Occipital lobe (tissue), 2 donors: ENCODE measurements around the gene RSAD2. TPM values are rescaled to one million over a fixed set of nuclear protein-coding genes. Genes with fewer than 3 reads are reported as not detected.

Experiments
- DNase-seq: peaks from one replicate; lab custom pipeline; 2025; lab: John Stamatoyannopoulos, UW
- total RNA-seq: library from RNA; depleted of rRNA; stranded (reverse); fragments of >200 nt; gene quantifications from one replicate; pipeline ENCODE4 v1.2.3, GENCODE V29; 2014

Gene RSAD2
- total RNA-seq, 1 donor from 2014 or later = 6.9 TPM

GRCh38 chr2:6905668-6906067 is 28.1 kb downstream of the RSAD2 start:
- no peak for DNase-seq

GRCh38 chr2:6906165-6906741 is 28.7 kb downstream of the RSAD2 start:
- no peak for DNase-seq

- no peak for DNase-seq
Measured at GRCh38 chr2:6908291-6908690, 30.7 kb downstream of the RSAD2 start.

DNA sequence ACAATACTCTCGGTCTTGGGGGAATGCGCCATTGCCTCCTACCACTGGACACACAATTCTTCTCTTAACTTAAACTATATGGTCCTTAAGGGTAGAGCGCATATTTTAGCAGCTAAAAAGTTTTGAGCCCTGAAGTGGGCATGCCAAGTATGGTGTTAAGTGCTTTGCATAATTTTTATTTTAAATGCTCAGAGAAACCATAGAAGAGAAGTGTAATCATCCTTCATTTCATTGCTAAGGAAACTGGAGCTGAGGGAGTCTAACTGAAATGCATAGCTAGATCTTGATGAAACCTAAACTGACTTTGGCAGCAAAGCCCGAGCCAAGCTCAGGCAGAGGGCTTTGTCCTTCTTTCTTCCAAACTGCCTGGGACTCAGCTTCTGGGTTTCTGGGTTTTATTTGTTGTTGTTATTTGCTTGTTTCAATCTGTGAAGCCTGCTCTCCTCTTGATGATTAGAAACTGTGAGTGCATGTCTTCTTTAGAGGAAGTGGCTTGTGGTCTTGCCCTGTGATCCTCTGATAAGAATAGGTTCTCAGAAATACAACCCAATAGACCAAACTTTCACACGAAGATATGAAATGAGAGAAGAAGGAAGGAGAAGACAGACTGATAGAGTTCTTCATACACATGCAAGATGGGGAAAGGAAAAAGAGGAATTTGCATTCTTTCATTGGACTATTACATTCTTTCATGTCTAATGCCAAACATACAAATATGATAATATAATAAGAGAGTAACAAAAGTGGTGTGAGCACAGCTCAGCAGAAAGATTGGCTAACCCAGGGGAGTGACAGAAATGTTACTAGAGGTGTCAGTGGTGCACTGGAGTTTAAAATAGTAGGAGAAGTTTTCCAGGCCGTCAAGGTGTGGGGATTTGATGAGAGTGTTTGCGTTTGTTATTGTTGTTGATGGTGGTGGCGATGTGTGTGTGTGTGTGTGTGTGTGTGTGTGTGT is 32.1 kb downstream of the RSAD2 start:
- DNase-seq = no peak

- no peak for DNase-seq
Measured at GRCh38 chr2:6911721-6912120, 34.1 kb downstream of the RSAD2 start.

GRCh38 chr2:6913415-6914157 is 36.0 kb downstream of the RSAD2 start:
- DNase-seq = no peak

DNA sequence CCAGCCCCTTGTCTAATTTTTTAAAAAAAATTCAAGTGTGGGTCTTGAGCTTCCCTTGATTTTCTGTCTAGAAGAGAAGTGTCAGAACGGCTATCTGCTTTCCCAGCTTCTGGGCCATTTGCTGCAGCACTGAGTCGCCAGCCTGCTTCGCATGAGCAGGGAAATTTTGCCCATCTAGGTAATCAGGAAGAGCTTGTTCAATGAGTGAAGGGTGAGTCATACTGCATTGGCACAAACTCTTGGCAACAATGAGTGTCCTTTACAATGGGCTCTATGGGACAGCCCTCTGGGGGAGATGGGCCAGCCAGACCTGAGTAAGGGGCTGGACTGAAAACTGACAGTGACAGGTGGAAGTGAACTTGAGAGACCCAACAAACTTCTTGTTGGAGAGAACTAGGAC is 37.3 kb downstream of the RSAD2 start:
- DNase-seq = no peak

- no peak for DNase-seq
Measured at GRCh38 chr2:6915399-6915798, 37.8 kb downstream of the RSAD2 start.

- no peak for DNase-seq
Measured at GRCh38 chr2:6916224-6916623, 38.6 kb downstream of the RSAD2 start.

DNA sequence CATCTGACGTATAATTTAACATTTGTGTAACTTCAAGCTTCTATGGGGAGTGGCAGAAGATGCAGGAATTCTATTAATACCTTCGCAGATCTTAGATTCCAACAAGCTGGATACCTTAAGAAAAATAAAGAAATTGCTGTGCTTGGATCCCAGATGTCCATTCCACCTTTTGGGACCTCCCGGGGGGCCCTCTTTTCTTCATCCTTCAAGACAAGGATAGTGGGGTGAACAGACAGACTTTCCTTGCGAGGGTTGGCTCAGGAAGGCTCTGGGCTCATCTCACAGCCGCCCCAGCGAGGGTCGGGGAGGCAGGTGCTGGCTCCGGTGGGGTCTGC is 39.1 kb downstream of the RSAD2 start:
- no peak for DNase-seq

DNA sequence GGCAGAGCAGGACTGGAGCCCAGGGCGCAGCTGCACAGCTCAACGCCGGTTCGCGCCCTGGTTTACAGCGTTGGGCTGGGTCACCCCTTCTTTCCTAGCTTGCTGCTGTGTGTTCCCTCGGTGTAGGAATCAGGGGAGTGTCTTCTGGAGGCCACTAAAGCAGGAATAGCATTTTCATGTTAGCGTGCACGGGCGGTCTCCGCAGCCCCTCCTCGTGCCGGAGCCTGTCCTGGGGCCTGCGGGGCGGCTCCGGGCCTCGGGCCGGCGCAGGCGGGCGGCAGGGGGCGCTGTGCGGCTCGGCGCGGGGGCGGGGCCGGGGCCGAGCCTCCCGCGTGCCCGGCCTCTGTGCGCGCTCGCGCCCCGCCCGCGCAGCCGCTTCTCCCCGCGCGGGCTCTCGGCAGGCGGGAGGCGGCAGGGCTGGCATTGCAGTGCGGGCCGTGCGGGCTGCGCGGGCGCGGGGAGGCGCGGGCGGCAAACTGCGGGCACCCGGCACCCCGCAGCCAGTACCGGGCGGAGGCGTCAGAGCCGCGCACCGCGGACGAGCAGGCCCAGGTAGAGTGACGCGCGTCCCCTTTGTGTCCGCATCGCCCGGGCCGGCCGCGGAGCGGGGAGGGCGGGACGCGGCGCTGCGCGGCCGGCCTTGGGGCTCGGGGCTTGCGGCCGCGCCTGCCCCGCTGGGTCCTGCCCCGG is 39.6 kb downstream of the RSAD2 start, which contains the start of gene RNF144A:
Gene RNF144A, plus strand, starts transcription at position 342 of the 690 bp plus-strand sequence. CDS start 79,515 bp downstream, outside the sequence.
- DNase-seq = peak; percentile 60

GRCh38 chr2:6917761-6918421 is 40.3 kb downstream of the RSAD2 start:
- no peak for DNase-seq

DNA sequence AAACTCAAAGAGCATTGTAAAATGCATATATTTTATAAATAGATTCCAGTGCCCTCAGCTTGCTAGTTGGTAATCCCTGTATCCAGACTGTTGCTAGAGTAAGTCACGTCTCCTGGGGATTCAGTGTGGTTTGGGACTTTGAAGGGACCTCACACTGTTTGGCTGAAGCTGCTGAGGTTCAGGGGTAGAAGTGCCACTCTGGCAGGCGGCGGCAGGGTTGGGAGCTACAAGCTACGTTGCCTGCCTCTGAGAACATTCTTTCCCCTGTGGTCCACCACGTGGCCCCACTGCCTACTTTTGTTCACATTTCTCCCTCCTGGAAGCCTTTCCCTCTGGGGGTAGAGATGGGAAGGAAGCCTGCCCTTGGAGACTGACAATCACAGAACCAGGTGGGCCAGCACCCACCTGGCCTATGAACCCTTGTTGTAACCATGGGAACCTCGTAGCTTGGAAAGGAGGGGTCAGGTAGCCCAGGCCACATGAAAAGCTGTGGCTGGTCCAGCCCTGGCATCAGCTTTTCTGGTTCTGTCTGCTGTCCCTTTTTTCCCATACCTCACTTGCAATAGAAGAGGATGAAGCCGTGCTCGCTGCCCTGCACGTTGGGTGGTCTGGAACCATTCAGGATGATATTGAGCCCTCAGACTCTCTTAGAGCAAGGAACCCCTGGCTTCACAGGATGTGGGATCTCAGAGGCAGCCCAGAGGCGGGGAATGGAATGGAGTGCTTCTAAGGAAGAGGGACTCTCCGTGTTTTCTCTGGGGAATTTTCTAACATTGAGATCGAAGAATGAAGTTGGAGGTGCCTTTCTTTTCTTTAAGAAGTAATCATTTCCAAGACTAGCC is 42.5 kb downstream of the RSAD2 start:
- DNase-seq = no peak

GRCh38 chr2:6920743-6921064 is 43.1 kb downstream of the RSAD2 start:
- no peak for DNase-seq

DNA sequence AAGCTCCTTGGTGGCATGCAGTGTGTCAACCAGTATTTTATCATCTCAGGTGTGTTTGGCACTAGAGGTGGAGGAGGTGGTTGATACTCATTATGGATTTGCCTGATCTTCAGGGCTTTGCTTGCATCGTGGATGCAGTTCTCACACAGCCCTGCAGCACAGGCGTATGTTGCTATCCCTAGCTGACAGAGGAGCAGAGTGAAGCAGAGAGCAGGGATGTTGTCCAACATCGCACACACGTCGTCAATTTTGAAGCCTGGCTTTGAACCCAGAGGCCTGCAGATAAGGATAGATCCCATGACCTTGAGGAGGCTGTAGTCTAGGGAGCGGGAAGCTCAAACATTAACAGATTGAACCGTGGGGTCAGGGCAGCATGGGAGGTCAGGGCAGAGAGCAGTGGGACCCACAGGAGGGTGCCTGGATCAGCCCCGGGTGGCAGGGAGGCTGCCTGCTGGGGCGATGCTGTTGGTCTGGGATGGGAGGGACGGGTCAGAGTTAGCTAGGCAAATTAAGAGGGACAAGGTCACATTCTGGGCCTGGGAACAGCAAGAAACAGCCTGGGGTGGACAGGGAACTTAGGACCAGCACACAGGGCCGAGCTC is 43.8 kb downstream of the RSAD2 start:
- DNase-seq = no peak

- no peak for DNase-seq
Measured at GRCh38 chr2:6922201-6922656, 44.7 kb downstream of the RSAD2 start.

DNA sequence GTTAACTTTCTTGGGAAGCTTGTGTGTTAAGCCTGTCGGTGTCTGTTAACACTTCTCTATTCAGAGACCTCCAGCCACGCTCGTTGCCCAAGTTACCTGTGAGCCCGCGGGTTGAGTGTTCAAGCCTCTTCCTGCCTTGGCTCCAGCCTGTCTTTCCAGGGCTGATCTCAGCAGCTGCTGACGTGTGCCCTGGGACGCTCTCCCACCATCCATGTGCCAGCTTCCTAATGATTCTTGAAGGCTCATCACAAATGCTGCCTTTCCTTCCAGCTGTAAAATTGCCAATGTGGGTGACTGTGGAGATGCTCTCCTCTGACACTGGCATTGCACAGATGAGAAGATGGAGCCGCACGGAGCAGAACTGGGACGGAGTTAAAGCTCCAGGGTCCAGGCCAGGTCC is 45.7 kb downstream of the RSAD2 start:
- DNase-seq = no peak

GRCh38 chr2:6924101-6924923 is 46.7 kb downstream of the RSAD2 start:
- no peak for DNase-seq

DNA sequence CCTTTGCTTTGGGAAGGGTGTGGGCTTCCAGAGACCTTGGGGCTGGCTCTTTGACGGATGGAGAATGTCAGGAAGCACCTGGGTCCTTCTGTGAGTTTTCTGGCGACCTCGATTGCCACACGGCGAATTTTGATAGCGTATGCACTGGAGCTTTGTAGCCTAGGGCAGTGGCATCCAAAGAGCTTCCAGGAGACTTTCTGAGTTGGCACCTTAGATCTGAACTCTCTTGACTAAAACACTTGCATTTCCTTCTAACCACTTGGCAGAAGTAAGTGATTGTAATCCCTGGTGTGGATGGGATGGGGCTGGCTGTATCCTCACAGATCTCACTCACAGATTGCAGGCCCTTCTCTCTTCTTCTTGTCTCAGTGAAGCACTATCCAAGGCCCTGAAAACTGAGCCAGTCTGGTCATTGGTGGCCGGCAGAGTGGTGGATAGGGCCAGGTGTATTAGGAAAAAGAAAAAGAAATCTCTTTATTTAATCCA is 47.4 kb downstream of the RSAD2 start:
- no peak for DNase-seq
